IMR-90 (cell line): ENCODE results near the gene POLD3. TPM values are rescaled to one million over a fixed set of nuclear protein-coding genes. Genes with fewer than 3 reads are reported as not detected.

Experiments used
- ATAC-seq: fragments of 200-7000 bp; cut with Tn5 transposase; 2 replicates; pipeline ENCODE4 v1.9.1; 2020; ENCODE audit warnings: low read depth, mild to moderate bottlenecking, moderate library complexity
- BruUV-seq: library from RNA; stranded (reverse); fragments of 400-500 nt; replicated peaks from 2 replicates; lab custom pipeline; 2021; lab: Mats Ljungman, UMichigan
- CTCF ChIA-PET: fragments of 300-600 bp; formaldehyde crosslinking; extraction: SDS; loops from one replicate; lab custom pipeline; 2021; ENCODE audit warnings: antibody characterized with exemption; lab: Yijun Ruan, JAX
- POLR2A ChIA-PET: fragments of 300-600 bp; sonication (Branson Sonifier 250); formaldehyde crosslinking; loops from one replicate; lab custom pipeline; 2022; ENCODE audit warnings: antibody characterized with exemption; ENCODE audit not compliant: unreplicated experiment; lab: Charles Lee
- DNase-seq: peaks from one replicate; pipeline ENCODE4 v3.0.0; 2013
- H2AFZ ChIP-seq: replicated peaks from 2 replicates; pipeline ENCODE3; 2013; ENCODE audit warnings: low read length, mild to moderate bottlenecking; ENCODE audit not compliant: poor library complexity
- H2AK5ac ChIP-seq: 2 replicates; pipeline ENCODE4 v1.6.1; 2013; ENCODE audit warnings: low read depth, low read length, inconsistent platforms
- H2AK9ac ChIP-seq: replicated peaks from 2 replicates; pipeline ENCODE3; 2013; ENCODE audit warnings: mild to moderate bottlenecking, low read depth, low read length, moderate library complexity; ENCODE audit not compliant: poor library complexity
- H2BK120ac ChIP-seq: 2 replicates; pipeline ENCODE4 v1.6.1; 2013; ENCODE audit warnings: low read depth, low read length, inconsistent platforms
- H2BK15ac ChIP-seq: 3 replicates; pipeline ENCODE4 v1.6.1; 2013; ENCODE audit warnings: low read depth, low read length, inconsistent platforms
- H2BK20ac ChIP-seq: 2 replicates; pipeline ENCODE4 v1.6.1; 2013; ENCODE audit warnings: low read depth, mild to moderate bottlenecking, inconsistent platforms, low read length, moderate library complexity
- H2BK5ac ChIP-seq: 2 replicates; pipeline ENCODE4 v1.6.1; 2013; ENCODE audit warnings: mild to moderate bottlenecking, low read depth, low read length, inconsistent platforms; ENCODE audit not compliant: poor library complexity, severe bottlenecking
- H3K14ac ChIP-seq: replicated peaks from 2 replicates; pipeline ENCODE4 v1.6.1; 2013; ENCODE audit warnings: low read depth, low read length, inconsistent platforms
- H3K18ac ChIP-seq: 2 replicates; pipeline ENCODE4 v1.6.1; 2013; ENCODE audit warnings: low read depth, low read length, control low read depth
- H3K23ac ChIP-seq: 2 replicates; pipeline ENCODE4 v1.6.1; 2013; ENCODE audit warnings: low read depth, low read length, inconsistent platforms
- H3K27ac ChIP-seq: 2 replicates; pipeline ENCODE4 v1.5.1; 2013; ENCODE audit warnings: mild to moderate bottlenecking, control low read depth, low read length; ENCODE audit not compliant: insufficient read depth
- H3K27me3 ChIP-seq: 2 replicates; pipeline ENCODE4 v1.6.1; 2013; ENCODE audit warnings: low read length; ENCODE audit not compliant: control insufficient read depth, insufficient read depth
- H3K36me3 ChIP-seq: 2 replicates; pipeline ENCODE4 v1.6.1; 2013; ENCODE audit warnings: low read length, mixed read lengths; ENCODE audit not compliant: control insufficient read depth, insufficient read depth
- H3K4ac ChIP-seq: 2 replicates; pipeline ENCODE4 v1.6.1; 2013; ENCODE audit warnings: low read depth, low read length, inconsistent platforms
- H3K4me1 ChIP-seq: 2 replicates; pipeline ENCODE4 v1.6.1; 2013; ENCODE audit warnings: low read length, mixed read lengths; ENCODE audit not compliant: control insufficient read depth, insufficient read depth
- H3K4me2 ChIP-seq: 2 replicates; pipeline ENCODE4 v1.6.1; 2013; ENCODE audit warnings: low read depth, mild to moderate bottlenecking, control low read depth, low read length, moderate library complexity
- H3K4me3 ChIP-seq: 2 replicates; pipeline ENCODE4 v1.5.1; 2013; ENCODE audit warnings: low read depth, mild to moderate bottlenecking, control low read depth, low read length, moderate library complexity; ENCODE audit not compliant: insufficient read depth
- H3K56ac ChIP-seq: 2 replicates; pipeline ENCODE4 v1.6.1; 2013; ENCODE audit warnings: low read length, inconsistent platforms; ENCODE audit not compliant: insufficient read depth; ENCODE audit errors: extremely low read depth
- H3K79me1 ChIP-seq, 2 experiments: 2 replicates each; pipeline ENCODE4 v1.6.1; 2013; ENCODE audit warnings: low read length in 2 of 2, inconsistent platforms in 1 of 2, low read depth in 1 of 2
- H3K9ac ChIP-seq: 2 replicates; pipeline ENCODE4 v1.6.1; 2013; ENCODE audit warnings: low read depth, low read length, control low read depth
- H3K9me1 ChIP-seq: 2 replicates; pipeline ENCODE4 v1.6.1; 2013; ENCODE audit warnings: low read length, inconsistent platforms; ENCODE audit not compliant: insufficient read depth
- H3K9me3 ChIP-seq: 2 replicates; pipeline ENCODE4 v1.6.1; 2013; ENCODE audit warnings: low read length; ENCODE audit not compliant: control insufficient read depth, insufficient read depth
- H4K20me1 ChIP-seq: 2 replicates; pipeline ENCODE4 v1.6.1; 2013; ENCODE audit warnings: low read length, inconsistent platforms; ENCODE audit not compliant: insufficient read depth
- H4K5ac ChIP-seq: 2 replicates; pipeline ENCODE4 v1.6.1; 2013; ENCODE audit warnings: mild to moderate bottlenecking, low read depth, low read length, control low read depth
- H4K8ac ChIP-seq, 2 experiments: 2 replicates each; pipeline ENCODE4 v1.6.1; 2013; ENCODE audit warnings: low read depth in 2 of 2, low read length in 2 of 2, control low read depth in 1 of 2, inconsistent platforms in 1 of 2
- H4K91ac ChIP-seq: 2 replicates; pipeline ENCODE4 v1.6.1; 2013; ENCODE audit warnings: low read depth, low read length, inconsistent platforms; ENCODE audit not compliant: insufficient read depth
- BHLHE40 ChIP-seq: fragments of 150-350 bp; IDR thresholded peaks from 2 replicates; pipeline ENCODE4 v1.6.1; 2016; ENCODE audit warnings: mild to moderate bottlenecking, low read depth, low read length
- CEBPB ChIP-seq: IDR thresholded peaks from 2 replicates; pipeline ENCODE4 v1.6.1; 2012; ENCODE audit warnings: low read depth, low read length, improper control_type of control experiment
- CHD1 ChIP-seq: IDR thresholded peaks from 2 replicates; pipeline ENCODE4 v1.6.1; 2012; ENCODE audit warnings: low read depth, low read length, improper control_type of control experiment
- CTCF ChIP-seq: conservative IDR thresholded peaks from 2 replicates; pipeline ENCODE4 v1.5.1; 2012; ENCODE audit warnings: mild to moderate bottlenecking, low read depth, low read length, improper control_type of control experiment
- ELK1 ChIP-seq: fragments of 150-350 bp; IDR thresholded peaks from 2 replicates; pipeline ENCODE4 v1.6.1; 2016; ENCODE audit warnings: low read depth, mild to moderate bottlenecking, low read length, moderate library complexity, borderline replicate concordance
- FOS ChIP-seq: fragments of 150-350 bp; IDR thresholded peaks from 2 replicates; pipeline ENCODE4 v1.6.1; 2016; ENCODE audit warnings: low read depth, low read length
- MAFK ChIP-seq: IDR thresholded peaks from 2 replicates; pipeline ENCODE4 v1.6.1; 2012; ENCODE audit warnings: low read depth, low read length, improper control_type of control experiment
- MAZ ChIP-seq: IDR thresholded peaks from 2 replicates; pipeline ENCODE4 v1.6.1; 2012; ENCODE audit warnings: low read depth, mild to moderate bottlenecking, low read length, improper control_type of control experiment, moderate library complexity, borderline replicate concordance
- MXI1 ChIP-seq: IDR thresholded peaks from 2 replicates; pipeline ENCODE4 v1.6.1; 2012; ENCODE audit warnings: low read depth, mild to moderate bottlenecking, low read length, moderate library complexity, borderline replicate concordance
- NFE2L2 ChIP-seq: fragments of 150-350 bp; IDR thresholded peaks from 2 replicates; pipeline ENCODE4 v1.6.1; 2016; ENCODE audit warnings: low read depth, mild to moderate bottlenecking, low read length
- POLR2A ChIP-seq: IDR thresholded peaks from 2 replicates; pipeline ENCODE4 v1.6.1; 2012; ENCODE audit warnings: mild to moderate bottlenecking, low read depth, low read length
- RAD21 ChIP-seq: IDR thresholded peaks from 2 replicates; pipeline ENCODE4 v1.6.1; 2012; ENCODE audit warnings: low read length, improper control_type of control experiment
- RCOR1 ChIP-seq: IDR thresholded peaks from 2 replicates; pipeline ENCODE4 v1.6.1; 2012; ENCODE audit warnings: mild to moderate bottlenecking, low read length, improper control_type of control experiment; ENCODE audit not compliant: insufficient replicate concordance
- RFX5 ChIP-seq: IDR thresholded peaks from 2 replicates; pipeline ENCODE4 v1.8.0; 2012; ENCODE audit warnings: low read depth, mild to moderate bottlenecking, low read length, moderate library complexity
- SMC3 ChIP-seq: fragments of 150-350 bp; IDR thresholded peaks from 2 replicates; pipeline ENCODE4 v1.6.1; 2016; ENCODE audit warnings: low read depth, mild to moderate bottlenecking, antibody characterized with exemption, low read length, moderate library complexity
- WGBS, 2 experiments: methylation state at CpG; one replicate each; pipeline versions ENCODE4 v1.1.5 to v1.1.7; 2013; ENCODE audit warnings: missing lambda C conversion rate in 2 of 2; ENCODE audit not compliant: insufficient read length in 1 of 2; ENCODE audit errors: extremely low coverage in 2 of 2; 5-methylcytosine and 5-hydroxymethylcytosine counted together
- dilution Hi-C: fragments of 300-500 bp; cut with HindIII; formaldehyde crosslinking; loops from one replicate; pipeline ENCODE4 v1.14.3; 2018; ENCODE audit warnings: low sequenced_read_pairs; ENCODE audit not compliant: unreplicated experiment
- in situ Hi-C: fragments of 300-500 bp; cut with MboI; formaldehyde crosslinking; loops from 3 replicates; pipeline ENCODE4 v1.14.3; 2019; ENCODE audit warnings: low sequenced_read_pairs, inconsistent platforms, mixed read lengths
- intact Hi-C: fragments of 100-400 bp; cut with micrococcal nuclease; formaldehyde crosslinking; loops from 2 replicates; pipeline ENCODE4 v1.10.0; 2022
- polyA plus RNA-seq, 3 experiments: library from polyadenylated mRNA; depleted of rRNA; stranded (reverse); fragments of >200 nt; gene quantifications; 2 replicates each; pipeline ENCODE4 v1.2.3, GENCODE V29; 2012; ENCODE audit warnings: low replicate concordance in 1 of 3
- total RNA-seq: library from RNA; depleted of rRNA; stranded (reverse); fragments of >200 nt; gene quantifications from 2 replicates; pipeline ENCODE4 v1.2.3, GENCODE V29; 2012
- TF ChIP-seq, protein P1 (sequence below): fragments of 150-350 bp; IDR thresholded peaks from 2 replicates; pipeline ENCODE4 v1.6.1; 2017; ENCODE audit warnings: mild to moderate bottlenecking, antibody characterized with exemption, low read length, low read depth

Gene POLD3
- total and polyA plus RNA-seq, 2 of the 4 experiments (the other 2 are of a cell fraction) = 9.1 to 9.2 TPM

GRCh38 chr11:74605403-74605802 is 13.0 kb downstream of the POLD3 start:
- DNase-seq (no peak), ATAC-seq (no peak)
- in situ Hi-C loops (loop anchor here (25.0 kb wide), 1 partner anchor 257 kb away; no protein-coding TSS in a partner anchor), intact Hi-C loops (no loop called here), dilution Hi-C loops (loop anchor here (25.0 kb wide), 1 partner anchor 132 kb away; the partner anchor contains the start of genes CHRDL2 and RNF169)
- no peaks in the 10 kb centered on the region for H3K9me3 ChIP-seq
- H3K56ac ChIP-seq = no peak overlapping the region
- ChIA-PET POLR2A (no interaction called here), CTCF (interaction anchor here (1.0 kb wide), 1 partner anchor 13 kb away, joined by 3 read pairs; the partner anchor contains the start of gene POLD3)
- H3K23ac ChIP-seq = no peak overlapping the region
- H4K91ac ChIP-seq = no peak overlapping the region
- no peak overlapping the region for H3K4me3 ChIP-seq
- H3K9ac ChIP-seq = no peak overlapping the region
- no peaks in the 10 kb centered on the region; the same call in 1 of the 2 replicates for H3K9me1 ChIP-seq
- H4K5ac ChIP-seq = no peak overlapping the region
- no peak overlapping the region for H3K18ac ChIP-seq
- TF ChIP-seq FOS (no peak), RFX5 (no peak), RAD21 (no peak), POLR2A (no peak), ELK1 (no peak), MAFK (no peak), NFE2L2 (no peak), CTCF (no peak), BHLHE40 (no peak), CEBPB (no peak), MXI1 (no peak), MAZ (no peak), SMC3 (no peak), CHD1 (no peak), RCOR1 (no peak)
- TF ChIP-seq, protein P1, sequence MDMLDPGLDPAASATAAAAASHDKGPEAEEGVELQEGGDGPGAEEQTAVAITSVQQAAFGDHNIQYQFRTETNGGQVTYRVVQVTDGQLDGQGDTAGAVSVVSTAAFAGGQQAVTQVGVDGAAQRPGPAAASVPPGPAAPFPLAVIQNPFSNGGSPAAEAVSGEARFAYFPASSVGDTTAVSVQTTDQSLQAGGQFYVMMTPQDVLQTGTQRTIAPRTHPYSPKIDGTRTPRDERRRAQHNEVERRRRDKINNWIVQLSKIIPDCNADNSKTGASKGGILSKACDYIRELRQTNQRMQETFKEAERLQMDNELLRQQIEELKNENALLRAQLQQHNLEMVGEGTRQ = no peak
- peaks cover 3% of the 10 kb centered on the region for H3K36me3 ChIP-seq
- peaks cover 10 to 17% of the 10 kb centered on the region in 2 experiments; a peak in 3 of 4 replicates for H3K79me1 ChIP-seq
- H3K27ac ChIP-seq = no peak overlapping the region
- H3K4me2 ChIP-seq = no peak overlapping the region
- H3K4ac ChIP-seq = no peak overlapping the region
- no peak overlapping the region for H2BK5ac ChIP-seq
- H4K20me1 ChIP-seq = no peaks in the 10 kb centered on the region
- BruUV-seq = no TSS peak
- H3K14ac ChIP-seq = no peak overlapping the region
- H3K4me1 ChIP-seq = no peaks in the 10 kb centered on the region
- no peak overlapping the region for H2AK9ac ChIP-seq
- H4K8ac ChIP-seq = no peak overlapping the region
- H2AK5ac ChIP-seq = no peak overlapping the region
- no CpG with 5 or more reads among the region's 5 CpGs for WGBS, 2 experiments
- no peaks in the 10 kb centered on the region for H3K27me3 ChIP-seq
- H2BK15ac ChIP-seq = no peak overlapping the region
- H2AFZ ChIP-seq = no peak overlapping the region
- no peak overlapping the region for H2BK120ac ChIP-seq
- H2BK20ac ChIP-seq = no peak overlapping the region
